ENCODE data around the gene TPBGL. TPM values are rescaled to one million over a fixed set of nuclear protein-coding genes. Genes with fewer than 3 reads are reported as not detected.

The TPBGL gene
- total and polyA plus RNA-seq, 2 donors (not counting 3 experiments of a cell fraction or from before 2014, with no cell fraction given), result not detected

- no peaks in the 10 kb centered on the region for H3K79me2 ChIP-seq (ENCODE audit: control insufficient read depth, insufficient read depth, low read length)
- no peak overlapping the region for H3K9ac ChIP-seq (replicated peaks; ENCODE audit: extremely low read depth, insufficient read depth, low read length)
- TF ChIP-seq FOS (IDR thresholded peaks at IDR 0.05; ENCODE audit: borderline replicate concordance, insufficient read depth, low read length) (no peak), MAX (IDR thresholded peaks at IDR 0.05; ENCODE audit: insufficient read depth, insufficient read length) (no peak), EZH2 (IDR thresholded peaks at IDR 0.05; ENCODE audit: borderline replicate concordance, low read depth, low read length, severe bottlenecking) (no peak), MYC (IDR thresholded peaks at IDR 0.05; ENCODE audit: low read depth, low read length) (no peak), POLR2AphosphoS5 (IDR thresholded peaks at IDR 0.05; ENCODE audit: insufficient read depth, low read depth, low read length) (no peak), POLR2A (IDR thresholded peaks at IDR 0.05; ENCODE audit: low read depth, low read length) (no peak), GATA2 (IDR thresholded peaks at IDR 0.05; ENCODE audit: insufficient read depth, insufficient read length, low read depth, low read length) (no peak), JUN (IDR thresholded peaks at IDR 0.05; ENCODE audit: borderline replicate concordance, insufficient read depth, insufficient read length, low read depth) (no peak), CTCF (IDR thresholded peaks at IDR 0.05; ENCODE audit: extremely low read depth in 1 of 2, insufficient read depth in 1 of 2, low read depth in 1 of 2, low read length in 2 of 2) (no peak)
- intact Hi-C loops (cut with micrococcal nuclease) (no loop called here), dilution Hi-C loops (cut with MboI; ENCODE audit: extremely low pct_ligation_motif_present, low sequenced_read_pairs) (no loop called here)
- no peak overlapping the region for H3K4me3 ChIP-seq (replicated peaks in 1 of 3; ENCODE audit: insufficient read depth in 1 of 3, low read depth in 1 of 3, low read length in 3 of 3)
- no peaks in the 10 kb centered on the region for H3K36me3 ChIP-seq (ENCODE audit: control insufficient read depth in 2 of 2, extremely low read depth in 1 of 2, insufficient read depth in 2 of 2, low read length in 2 of 2)
- FAIRE-seq, result no peak
- H3K27me3 ChIP-seq (ENCODE audit: control insufficient read depth in 2 of 2, insufficient read depth in 2 of 2, low read length in 2 of 2), result peaks cover 49 to 51% of the 10 kb centered on the region in 2 experiments
- H3K9me1 ChIP-seq (replicated peaks; ENCODE audit: control insufficient read depth, extremely low read depth, insufficient read depth, low read length), result no peaks in the 10 kb centered on the region
- no peak overlapping the region for H2AFZ ChIP-seq (ENCODE audit: low read depth, low read length)
- no peaks in the 10 kb centered on the region for H4K20me1 ChIP-seq (replicated peaks; ENCODE audit: control insufficient read depth, extremely low read depth, insufficient read depth, low read length)
- no peaks in the 10 kb centered on the region for H3K9me3 ChIP-seq (replicated peaks; ENCODE audit: control insufficient read depth, insufficient read depth, low read length)
- no TSS peak for BruUV-seq (replicated peaks)
- ChIA-PET POLR2A (no interaction called here), CTCF (interaction anchor here (1.1 to 9.6 kb wide), 14 partner anchors 9 to 320 kb away, joined by 3 to 240 read pairs (median 14); no protein-coding TSS in a partner anchor)
- H3K4me2 ChIP-seq (ENCODE audit: insufficient read depth, low read length), result no peak overlapping the region
- no peak overlapping the region for H3K27ac ChIP-seq (ENCODE audit: insufficient read depth, low read depth, low read length)
- H3K4me1 ChIP-seq (ENCODE audit: control insufficient read depth, extremely low read depth, insufficient read depth, low read length), result peaks cover 7% of the 10 kb centered on the region
- no peak for DNase-seq (ENCODE audit: low read depth, low spot score)
Measured at GRCh38 chr11:75242722-75243600, 2.4 kb downstream of the TPBGL start.

Data from endothelial cell of umbilical vein (primary cell).